Gastroesophageal sphincter (tissue), 3 donors: ENCODE measurements around the gene SYT1.

Experiments used
- CTCF ChIP-seq, 4 experiments: fragments of 200-600 bp in 2 of 4; fragments of 450-650 bp in 2 of 4; sonication (generic) in 1 of 4; IDR thresholded peaks; one replicate each; pipeline ENCODE4 v1.5.1; 2017 to 2019; ENCODE audit warnings: antibody characterized with exemption in 4 of 4, mild to moderate bottlenecking in 2 of 4, moderate library complexity in 2 of 4
- EP300 ChIP-seq: sonication (generic); formaldehyde crosslinking; IDR thresholded peaks from one replicate; pipeline ENCODE4 v1.6.1; 2017; ENCODE audit warnings: antibody characterized with exemption, mild to moderate bottlenecking
- POLR2AphosphoS5 ChIP-seq: sonication (generic); formaldehyde crosslinking; IDR thresholded peaks from one replicate; pipeline ENCODE4 v1.6.1; 2017; ENCODE audit warnings: antibody characterized with exemption

GRCh38 chr12:78881685-78882084 lies 17.1 kb downstream of the SYT1 start:
- TF ChIP-seq CTCF (IDR thresholded peaks at IDR 0.05): no peak
- TF ChIP-seq EP300: no peak
- no peak for TF ChIP-seq POLR2AphosphoS5
